ENCODE results near the gene PNMA5.

The PNMA5 gene

GRCh38 chrX:152958524-152959465 is 35.1 kb downstream of the PNMA5 start:
- peak; percentile 86 for DNase-seq (ENCODE audit: low read depth)

- DNase-seq (ENCODE audit: low read depth): no peak
These were observed 35.9 kb downstream of the PNMA5 start for GRCh38 chrX:152958047-152958446.

- DNase-seq (ENCODE audit: low read depth): no peak
These were observed 43.1 kb downstream of the PNMA5 start for GRCh38 chrX:152950786-152951185.

DNA sequence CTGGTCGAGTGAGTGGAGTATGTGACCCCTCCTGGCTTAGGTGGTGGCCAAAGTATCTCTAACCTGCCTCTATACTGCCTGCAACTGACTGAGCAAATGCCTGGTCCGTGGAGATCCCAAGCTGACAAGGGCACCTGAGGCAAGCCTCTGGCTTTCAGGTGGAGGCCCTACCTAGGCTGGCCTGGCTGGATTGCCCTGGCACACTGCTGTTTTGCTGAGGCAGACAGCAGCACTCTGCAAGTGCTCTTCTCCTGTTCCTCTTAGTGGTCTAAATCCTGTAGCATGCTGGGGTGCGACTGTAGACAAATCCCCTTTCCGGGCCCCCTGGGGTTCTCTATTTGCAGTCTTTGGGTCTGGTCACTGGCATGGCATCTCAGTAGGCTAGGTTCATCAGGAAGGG is 44.8 kb downstream of the PNMA5 start:
- no peak for DNase-seq (ENCODE audit: low read depth)

DNA sequence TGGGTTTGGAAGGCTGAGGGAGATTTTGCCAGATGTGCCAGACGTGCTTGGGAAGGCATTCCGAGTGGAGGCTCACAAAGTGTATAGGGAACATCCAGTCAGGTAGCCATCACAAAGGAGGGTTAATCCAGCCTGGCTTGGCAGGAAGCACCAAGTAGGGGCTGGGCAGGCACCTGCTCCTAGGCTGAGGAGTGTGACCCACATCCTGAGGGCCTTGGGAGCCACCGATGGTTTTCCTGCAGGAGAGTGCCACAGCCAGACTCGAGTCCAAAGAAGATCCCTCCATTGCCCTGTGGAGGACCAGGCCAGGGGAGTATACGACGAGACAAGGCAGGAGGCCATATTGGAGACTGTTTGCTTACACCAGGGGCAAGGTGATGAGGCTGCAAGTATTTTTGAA is 47.2 kb downstream of the PNMA5 start:
- no peak for DNase-seq (ENCODE audit: low read depth)

DNA sequence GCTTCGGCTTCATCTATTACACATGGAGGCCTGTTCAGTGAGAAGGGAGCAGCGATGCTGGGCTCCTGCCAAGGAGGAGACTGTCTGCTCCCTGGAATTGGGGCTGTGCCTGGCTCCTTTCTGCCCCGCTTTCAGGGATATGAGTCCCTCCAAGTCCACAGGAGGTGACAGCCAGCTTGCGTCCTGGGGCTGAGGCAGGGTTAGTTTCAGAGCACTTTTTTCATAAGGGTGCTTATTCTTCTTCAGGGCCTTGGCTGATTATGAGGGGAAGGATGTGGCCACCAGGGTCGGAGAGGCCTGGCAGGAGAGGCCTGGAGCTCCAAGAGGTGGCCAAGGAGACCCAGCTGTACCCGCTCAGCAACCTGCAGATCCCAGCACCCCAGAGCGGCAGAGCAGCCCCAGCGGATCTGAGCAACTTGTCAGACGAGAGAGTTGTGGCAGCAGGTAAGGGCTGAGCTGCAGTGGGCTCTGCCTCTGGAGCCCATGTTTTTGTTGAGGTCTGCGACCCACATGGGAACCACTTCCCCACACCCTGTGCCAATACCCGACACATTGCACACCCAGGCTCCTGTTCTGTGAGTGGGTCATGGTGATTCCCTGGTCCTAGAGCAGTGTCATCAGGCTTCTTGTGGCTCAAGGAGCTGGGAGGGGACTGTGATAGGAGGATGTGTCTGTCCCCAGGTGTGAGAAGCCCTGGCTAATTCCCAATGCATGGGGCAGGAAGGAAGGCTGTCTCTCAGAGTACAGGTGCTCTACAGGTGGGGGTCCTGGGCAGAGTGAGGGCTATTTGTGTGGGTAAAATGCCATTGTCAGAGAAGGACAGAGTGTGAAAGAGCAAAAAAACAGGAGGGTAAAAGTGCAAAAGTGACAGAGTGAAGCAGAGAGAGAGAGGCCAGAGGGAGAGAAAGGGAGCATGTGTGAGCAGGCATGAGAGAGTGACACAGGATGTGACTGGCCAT is 48.6 kb downstream of the PNMA5 start:
- DNase-seq (ENCODE audit: low read depth): no peak

DNA sequence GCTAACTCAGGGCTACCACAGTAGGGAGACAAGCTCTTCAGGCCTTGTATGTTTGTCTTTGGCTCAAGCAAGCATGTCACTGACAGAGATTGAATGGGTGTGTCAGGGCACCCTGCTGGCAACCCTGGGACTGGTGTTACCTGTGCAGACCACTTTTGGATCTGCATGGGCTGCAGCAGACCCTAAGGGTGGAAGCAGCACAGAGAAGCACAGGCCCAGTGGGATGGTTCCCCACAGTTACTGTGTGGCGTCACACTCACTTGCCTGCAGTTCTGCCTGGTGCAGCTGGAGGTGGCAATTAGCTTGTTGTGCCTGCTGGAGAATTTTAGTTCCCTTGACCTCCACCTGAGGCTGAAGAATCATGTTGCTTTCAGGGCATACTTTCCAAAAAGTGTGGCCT is 50.1 kb downstream of the PNMA5 start:
- DNase-seq (ENCODE audit: low read depth): no peak

DNA sequence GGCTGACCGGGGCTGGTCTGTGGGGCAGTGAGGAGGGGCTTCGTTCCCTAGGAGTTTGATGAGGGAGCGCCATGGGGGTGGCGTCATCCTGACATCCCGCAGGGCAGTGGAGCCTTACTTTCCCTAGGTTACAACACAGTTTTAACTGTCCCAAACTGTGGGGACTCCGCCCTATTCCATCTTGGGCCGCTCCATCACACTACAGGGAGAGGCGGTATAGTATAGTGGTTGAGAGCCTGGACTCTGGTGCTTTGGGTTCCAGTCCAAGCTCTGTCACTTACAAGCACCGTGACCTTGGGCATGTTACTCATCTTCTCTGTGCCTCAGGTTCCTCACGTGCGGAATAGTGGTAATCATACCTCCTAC is 51.9 kb downstream of the PNMA5 start:
- DNase-seq (ENCODE audit: low read depth): no peak

- peak; percentile 72 for DNase-seq (ENCODE audit: low read depth)
These were observed 52.4 kb downstream of the PNMA5 start for GRCh38 chrX:152941328-152942076.

Measured in stimulated activated CD8-positive, alpha-beta memory T cell treated with anti-CD3 and anti-CD28 coated beads, Interleukin-15, amount 100 ng/mL, for 1 hour (primary cell).